Glutamatergic neuron (in vitro differentiated cells): Measurements from ENCODE around the gene CERS6. TPM values are rescaled to one million over a fixed set of nuclear protein-coding genes. Genes with fewer than 3 reads are reported as not detected.

Source experiments
- DNase-seq: peaks from one replicate; pipeline ENCODE4 v3.0.0; 2022
- H3K27ac Mint-ChIP-seq: one replicate; pipeline ENCODE4 v1.8.0; 2020; ENCODE audit warnings: mild to moderate bottlenecking, mixed read lengths, inconsistent platforms; ENCODE audit not compliant: unreplicated experiment
- H3K27me3 Mint-ChIP-seq: one replicate; pipeline ENCODE4 v1.8.0; 2020; ENCODE audit warnings: mild to moderate bottlenecking, moderate library complexity, mixed read lengths, inconsistent platforms; ENCODE audit not compliant: unreplicated experiment
- H3K36me3 Mint-ChIP-seq: one replicate; pipeline ENCODE4 v1.8.0; 2020; ENCODE audit warnings: mild to moderate bottlenecking, mixed read lengths, inconsistent platforms; ENCODE audit not compliant: unreplicated experiment
- H3K4me1 Mint-ChIP-seq: one replicate; pipeline ENCODE4 v1.8.0; 2020; ENCODE audit warnings: mild to moderate bottlenecking, low read depth, mixed read lengths, inconsistent platforms; ENCODE audit not compliant: unreplicated experiment
- H3K4me3 Mint-ChIP-seq: one replicate; pipeline ENCODE4 v1.8.0; 2020; ENCODE audit warnings: mild to moderate bottlenecking, mixed read lengths, inconsistent platforms; ENCODE audit not compliant: unreplicated experiment
- H3K9me3 Mint-ChIP-seq: one replicate; pipeline ENCODE4 v1.8.0; 2020; ENCODE audit warnings: mild to moderate bottlenecking, moderate library complexity, mixed read lengths, inconsistent platforms; ENCODE audit not compliant: unreplicated experiment
- total RNA-seq: library from RNA; stranded (reverse); fragmentation: NEBNext Ultra II Directional; extraction: Animal tissue kit (Norgen Biotek cat#: 25700); gene quantifications from one replicate; pipeline ENCODE4 v1.2.1, GENCODE V29; 2021; ENCODE audit not compliant: unreplicated experiment
- TF ChIP-seq, protein P1 (sequence below): fragments of 200-600 bp; sonication (generic); IDR thresholded peaks from one replicate; pipeline ENCODE4 v1.5.0; 2021; ENCODE audit not compliant: partially characterized antibody, unreplicated experiment

The CERS6 gene
- total RNA-seq, 1 donor from 2014 or later: 143 TPM

GRCh38 chr2:168811696-168812095, 355.6 kb downstream of the CERS6 start:
- Mint-ChIP-seq H3K9me3 (no peaks in the 10 kb centered on the region), H3K36me3 (no peaks in the 10 kb centered on the region), H3K27me3 (no peaks in the 10 kb centered on the region), H3K4me1 (no peaks in the 10 kb centered on the region), H3K4me3 (no peak overlapping the region), H3K27ac (no peak overlapping the region)
- TF ChIP-seq, protein P1, sequence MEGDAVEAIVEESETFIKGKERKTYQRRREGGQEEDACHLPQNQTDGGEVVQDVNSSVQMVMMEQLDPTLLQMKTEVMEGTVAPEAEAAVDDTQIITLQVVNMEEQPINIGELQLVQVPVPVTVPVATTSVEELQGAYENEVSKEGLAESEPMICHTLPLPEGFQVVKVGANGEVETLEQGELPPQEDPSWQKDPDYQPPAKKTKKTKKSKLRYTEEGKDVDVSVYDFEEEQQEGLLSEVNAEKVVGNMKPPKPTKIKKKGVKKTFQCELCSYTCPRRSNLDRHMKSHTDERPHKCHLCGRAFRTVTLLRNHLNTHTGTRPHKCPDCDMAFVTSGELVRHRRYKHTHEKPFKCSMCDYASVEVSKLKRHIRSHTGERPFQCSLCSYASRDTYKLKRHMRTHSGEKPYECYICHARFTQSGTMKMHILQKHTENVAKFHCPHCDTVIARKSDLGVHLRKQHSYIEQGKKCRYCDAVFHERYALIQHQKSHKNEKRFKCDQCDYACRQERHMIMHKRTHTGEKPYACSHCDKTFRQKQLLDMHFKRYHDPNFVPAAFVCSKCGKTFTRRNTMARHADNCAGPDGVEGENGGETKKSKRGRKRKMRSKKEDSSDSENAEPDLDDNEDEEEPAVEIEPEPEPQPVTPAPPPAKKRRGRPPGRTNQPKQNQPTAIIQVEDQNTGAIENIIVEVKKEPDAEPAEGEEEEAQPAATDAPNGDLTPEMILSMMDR: no peak
- no peak for DNase-seq

- no peak overlapping the region for H3K4me3 Mint-ChIP-seq
- no peak overlapping the region for H3K27ac Mint-ChIP-seq
- no peak for DNase-seq
- H3K27me3 Mint-ChIP-seq: no peaks in the 10 kb centered on the region
- TF ChIP-seq, protein P1: no peak
- H3K9me3 Mint-ChIP-seq: no peaks in the 10 kb centered on the region
- no peaks in the 10 kb centered on the region for H3K36me3 Mint-ChIP-seq
- peaks cover 3% of the 10 kb centered on the region for H3K4me1 Mint-ChIP-seq
Observed at GRCh38 chr2:168814046-168814445, 358.0 kb downstream of the CERS6 start.

GRCh38 chr2:168814939-168815907, 359.2 kb downstream of the CERS6 start:
- Mint-ChIP-seq H3K4me3 (no peak overlapping the region), H3K4me1 (peaks cover 10% of the 10 kb centered on the region), H3K9me3 (no peaks in the 10 kb centered on the region), H3K27me3 (no peaks in the 10 kb centered on the region), H3K36me3 (no peaks in the 10 kb centered on the region), H3K27ac (no peak overlapping the region)
- no peak for DNase-seq
- TF ChIP-seq, protein P1: no peak

GRCh38 chr2:168816369-168816768, 360.3 kb downstream of the CERS6 start:
- H3K4me3 Mint-ChIP-seq: no peak overlapping the region
- no peaks in the 10 kb centered on the region for H3K36me3 Mint-ChIP-seq
- no peaks in the 10 kb centered on the region for H3K27me3 Mint-ChIP-seq
- H3K9me3 Mint-ChIP-seq: no peaks in the 10 kb centered on the region
- TF ChIP-seq, protein P1: no peak
- H3K27ac Mint-ChIP-seq: no peak overlapping the region
- H3K4me1 Mint-ChIP-seq: peaks cover 10% of the 10 kb centered on the region
- no peak for DNase-seq
